IMR-90 (cell line): Measurements from ENCODE around the gene ZFP36. TPM values are rescaled to one million over a fixed set of nuclear protein-coding genes. Genes with fewer than 3 reads are reported as not detected.

ENCODE experiments used
- ATAC-seq: fragments of 200-7000 bp; cut with Tn5 transposase; 2 replicates; pipeline ENCODE4 v1.9.1; 2020; ENCODE audit warnings: low read depth, mild to moderate bottlenecking, moderate library complexity
- BruUV-seq: library from RNA; stranded (reverse); fragments of 400-500 nt; replicated peaks from 2 replicates; lab custom pipeline; 2021; lab: Mats Ljungman, UMichigan
- CTCF ChIA-PET: fragments of 300-600 bp; formaldehyde crosslinking; extraction: SDS; loops from one replicate; lab custom pipeline; 2021; ENCODE audit warnings: antibody characterized with exemption; lab: Yijun Ruan, JAX
- POLR2A ChIA-PET: fragments of 300-600 bp; sonication (Branson Sonifier 250); formaldehyde crosslinking; loops from one replicate; lab custom pipeline; 2022; ENCODE audit warnings: antibody characterized with exemption; ENCODE audit not compliant: unreplicated experiment; lab: Charles Lee
- DNase-seq: peaks from one replicate; pipeline ENCODE4 v3.0.0; 2013
- H2AFZ ChIP-seq: replicated peaks from 2 replicates; pipeline ENCODE3; 2013; ENCODE audit warnings: low read length, mild to moderate bottlenecking; ENCODE audit not compliant: poor library complexity
- H2AK5ac ChIP-seq: 2 replicates; pipeline ENCODE4 v1.6.1; 2013; ENCODE audit warnings: low read depth, low read length, inconsistent platforms
- H2AK9ac ChIP-seq: replicated peaks from 2 replicates; pipeline ENCODE3; 2013; ENCODE audit warnings: mild to moderate bottlenecking, low read depth, low read length, moderate library complexity; ENCODE audit not compliant: poor library complexity
- H2BK120ac ChIP-seq: 2 replicates; pipeline ENCODE4 v1.6.1; 2013; ENCODE audit warnings: low read depth, low read length, inconsistent platforms
- H2BK15ac ChIP-seq: 3 replicates; pipeline ENCODE4 v1.6.1; 2013; ENCODE audit warnings: low read depth, low read length, inconsistent platforms
- H2BK20ac ChIP-seq: 2 replicates; pipeline ENCODE4 v1.6.1; 2013; ENCODE audit warnings: low read depth, mild to moderate bottlenecking, inconsistent platforms, low read length, moderate library complexity
- H2BK5ac ChIP-seq: 2 replicates; pipeline ENCODE4 v1.6.1; 2013; ENCODE audit warnings: mild to moderate bottlenecking, low read depth, low read length, inconsistent platforms; ENCODE audit not compliant: poor library complexity, severe bottlenecking
- H3K14ac ChIP-seq: replicated peaks from 2 replicates; pipeline ENCODE4 v1.6.1; 2013; ENCODE audit warnings: low read depth, low read length, inconsistent platforms
- H3K18ac ChIP-seq: 2 replicates; pipeline ENCODE4 v1.6.1; 2013; ENCODE audit warnings: low read depth, low read length, control low read depth
- H3K23ac ChIP-seq: 2 replicates; pipeline ENCODE4 v1.6.1; 2013; ENCODE audit warnings: low read depth, low read length, inconsistent platforms
- H3K27ac ChIP-seq: 2 replicates; pipeline ENCODE4 v1.5.1; 2013; ENCODE audit warnings: mild to moderate bottlenecking, control low read depth, low read length; ENCODE audit not compliant: insufficient read depth
- H3K27me3 ChIP-seq: 2 replicates; pipeline ENCODE4 v1.6.1; 2013; ENCODE audit warnings: low read length; ENCODE audit not compliant: control insufficient read depth, insufficient read depth
- H3K36me3 ChIP-seq: 2 replicates; pipeline ENCODE4 v1.6.1; 2013; ENCODE audit warnings: low read length, mixed read lengths; ENCODE audit not compliant: control insufficient read depth, insufficient read depth
- H3K4ac ChIP-seq: 2 replicates; pipeline ENCODE4 v1.6.1; 2013; ENCODE audit warnings: low read depth, low read length, inconsistent platforms
- H3K4me1 ChIP-seq: 2 replicates; pipeline ENCODE4 v1.6.1; 2013; ENCODE audit warnings: low read length, mixed read lengths; ENCODE audit not compliant: control insufficient read depth, insufficient read depth
- H3K4me2 ChIP-seq: 2 replicates; pipeline ENCODE4 v1.6.1; 2013; ENCODE audit warnings: low read depth, mild to moderate bottlenecking, control low read depth, low read length, moderate library complexity
- H3K4me3 ChIP-seq: 2 replicates; pipeline ENCODE4 v1.5.1; 2013; ENCODE audit warnings: low read depth, mild to moderate bottlenecking, control low read depth, low read length, moderate library complexity; ENCODE audit not compliant: insufficient read depth
- H3K56ac ChIP-seq: 2 replicates; pipeline ENCODE4 v1.6.1; 2013; ENCODE audit warnings: low read length, inconsistent platforms; ENCODE audit not compliant: insufficient read depth; ENCODE audit errors: extremely low read depth
- H3K79me1 ChIP-seq, 2 experiments: 2 replicates each; pipeline ENCODE4 v1.6.1; 2013; ENCODE audit warnings: low read length in 2 of 2, inconsistent platforms in 1 of 2, low read depth in 1 of 2
- H3K9ac ChIP-seq: 2 replicates; pipeline ENCODE4 v1.6.1; 2013; ENCODE audit warnings: low read depth, low read length, control low read depth
- H3K9me1 ChIP-seq: 2 replicates; pipeline ENCODE4 v1.6.1; 2013; ENCODE audit warnings: low read length, inconsistent platforms; ENCODE audit not compliant: insufficient read depth
- H3K9me3 ChIP-seq: 2 replicates; pipeline ENCODE4 v1.6.1; 2013; ENCODE audit warnings: low read length; ENCODE audit not compliant: control insufficient read depth, insufficient read depth
- H4K20me1 ChIP-seq: 2 replicates; pipeline ENCODE4 v1.6.1; 2013; ENCODE audit warnings: low read length, inconsistent platforms; ENCODE audit not compliant: insufficient read depth
- H4K5ac ChIP-seq: 2 replicates; pipeline ENCODE4 v1.6.1; 2013; ENCODE audit warnings: mild to moderate bottlenecking, low read depth, low read length, control low read depth
- H4K8ac ChIP-seq, 2 experiments: 2 replicates each; pipeline ENCODE4 v1.6.1; 2013; ENCODE audit warnings: low read depth in 2 of 2, low read length in 2 of 2, control low read depth in 1 of 2, inconsistent platforms in 1 of 2
- H4K91ac ChIP-seq: 2 replicates; pipeline ENCODE4 v1.6.1; 2013; ENCODE audit warnings: low read depth, low read length, inconsistent platforms; ENCODE audit not compliant: insufficient read depth
- FOS ChIP-seq: fragments of 150-350 bp; IDR thresholded peaks from 2 replicates; pipeline ENCODE4 v1.6.1; 2016; ENCODE audit warnings: low read depth, low read length
- MAFK ChIP-seq: IDR thresholded peaks from 2 replicates; pipeline ENCODE4 v1.6.1; 2012; ENCODE audit warnings: low read depth, low read length, improper control_type of control experiment
- MXI1 ChIP-seq: IDR thresholded peaks from 2 replicates; pipeline ENCODE4 v1.6.1; 2012; ENCODE audit warnings: low read depth, mild to moderate bottlenecking, low read length, moderate library complexity, borderline replicate concordance
- RCOR1 ChIP-seq: IDR thresholded peaks from 2 replicates; pipeline ENCODE4 v1.6.1; 2012; ENCODE audit warnings: mild to moderate bottlenecking, low read length, improper control_type of control experiment; ENCODE audit not compliant: insufficient replicate concordance
- whole genome bisulfite sequencing, 2 experiments: methylation state at CpG; one replicate each; pipeline versions ENCODE4 v1.1.5 to v1.1.7; 2013; ENCODE audit warnings: missing lambda C conversion rate in 2 of 2; ENCODE audit not compliant: insufficient read length in 1 of 2; ENCODE audit errors: extremely low coverage in 2 of 2; 5-methylcytosine and 5-hydroxymethylcytosine counted together
- dilution Hi-C: fragments of 300-500 bp; cut with HindIII; formaldehyde crosslinking; loops from one replicate; pipeline ENCODE4 v1.14.3; 2018; ENCODE audit warnings: low sequenced_read_pairs; ENCODE audit not compliant: unreplicated experiment
- in situ Hi-C: fragments of 300-500 bp; cut with MboI; formaldehyde crosslinking; loops from 3 replicates; pipeline ENCODE4 v1.14.3; 2019; ENCODE audit warnings: low sequenced_read_pairs, inconsistent platforms, mixed read lengths
- intact Hi-C: fragments of 100-400 bp; cut with micrococcal nuclease; formaldehyde crosslinking; loops from 2 replicates; pipeline ENCODE4 v1.10.0; 2022
- polyA plus RNA-seq, 3 experiments: library from polyadenylated mRNA; depleted of rRNA; stranded (reverse); fragments of >200 nt; gene quantifications; 2 replicates each; pipeline ENCODE4 v1.2.3, GENCODE V29; 2012; ENCODE audit warnings: low replicate concordance in 1 of 3
- total RNA-seq: library from RNA; depleted of rRNA; stranded (reverse); fragments of >200 nt; gene quantifications from 2 replicates; pipeline ENCODE4 v1.2.3, GENCODE V29; 2012

ZFP36 gene
- total and polyA plus RNA-seq, 2 of the 4 experiments (the other 2 are of a cell fraction): 1.4 to 45.0 TPM

DNA sequence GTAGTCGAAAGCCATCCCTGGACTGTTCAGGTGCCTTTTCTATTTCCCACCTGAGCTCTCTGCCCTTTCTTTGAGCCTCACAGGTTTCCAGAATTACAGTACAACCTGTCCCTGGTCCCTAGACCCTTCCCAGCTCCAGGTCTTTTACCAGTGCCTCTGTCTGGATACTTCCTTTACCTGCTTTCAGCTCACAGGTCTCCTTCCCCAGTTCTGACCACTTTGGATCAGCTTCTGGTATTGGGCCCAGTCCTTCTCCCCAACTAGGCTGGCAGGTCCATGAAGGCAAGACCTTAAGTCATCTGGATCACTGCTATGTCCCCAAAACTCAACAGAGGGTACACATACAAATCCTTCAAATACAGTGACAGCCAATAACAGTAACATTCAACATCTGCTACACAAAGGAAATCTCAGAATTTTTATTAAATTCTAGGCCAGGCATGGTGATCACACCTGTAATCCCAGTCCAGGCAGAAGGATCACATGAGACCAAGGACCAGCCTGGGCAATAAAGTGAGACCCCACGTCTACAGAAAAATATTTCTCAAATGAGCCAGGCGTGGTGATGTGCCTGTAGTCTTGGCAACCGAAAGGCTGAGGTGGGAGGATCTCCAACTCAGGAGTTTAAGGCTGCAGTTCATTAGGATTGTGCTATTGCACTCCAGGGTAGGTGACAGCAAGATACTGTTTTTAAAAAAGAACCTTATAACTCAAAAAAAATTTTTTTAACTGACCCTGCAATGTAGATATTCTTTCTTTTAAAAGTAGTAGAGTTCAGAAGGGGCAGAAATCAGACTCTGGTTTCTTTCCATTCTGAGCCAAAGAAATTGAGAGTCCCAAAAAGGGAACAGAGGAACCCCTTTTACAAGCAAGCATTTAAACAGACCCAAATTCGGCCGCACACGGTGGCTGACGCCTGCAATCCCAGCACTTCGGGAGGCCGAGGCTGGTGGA, 27.8 kb downstream of the ZFP36 start:
- H2AK9ac ChIP-seq: no peak overlapping the region
- H2BK120ac ChIP-seq: no peak overlapping the region
- H2AK5ac ChIP-seq: no peak overlapping the region
- H3K4me1 ChIP-seq: peaks cover 11% of the 10 kb centered on the region
- in situ Hi-C loops: loop anchor here (25.0 kb wide), 1 partner anchor 403 kb away; the partner anchor contains the start of genes DYRK1B and FBL
- H3K23ac ChIP-seq: no peak overlapping the region
- no peak overlapping the region for H2BK15ac ChIP-seq
- H3K27ac ChIP-seq: no peak overlapping the region; the same call in 1 of the 2 replicates
- ATAC-seq (no peak), DNase-seq (no peak)
- H3K4me3 ChIP-seq: 0 out of 2 replicates have a peak overlapping the region, but pooled peaks have one; percentile 77
- H3K9me1 ChIP-seq: peaks cover 5% of the 10 kb centered on the region
- peak overlapping the region; percentile 94 for H3K9ac ChIP-seq
- no peak overlapping the region for H2BK5ac ChIP-seq
- no peak overlapping the region for H3K4ac ChIP-seq
- intact Hi-C loops: no loop called here
- BruUV-seq: no TSS peak
- H4K8ac ChIP-seq: no peak overlapping the region; a peak in 1 of 4 replicates
- no peak overlapping the region for H4K91ac ChIP-seq
- no peaks in the 10 kb centered on the region for H3K27me3 ChIP-seq
- peaks cover 23% of the 10 kb centered on the region for H3K36me3 ChIP-seq
- dilution Hi-C loops: no loop called here
- POLR2A ChIA-PET: no interaction called here
- H4K20me1 ChIP-seq: peaks cover 38% of the 10 kb centered on the region
- H3K56ac ChIP-seq: no peak overlapping the region
- no peak overlapping the region for H3K14ac ChIP-seq
- H3K18ac ChIP-seq: no peak overlapping the region
- TF ChIP-seq MXI1 (no peak), FOS (no peak), MAFK (no peak), RCOR1 (no peak)
- no peaks in the 10 kb centered on the region for H3K9me3 ChIP-seq
- 100% methylated on average over 1 of the region's 10 CpGs; no CpG with 5 or more reads in 1 of the 2 experiments for WGBS, 2 experiments
- H3K4me2 ChIP-seq: peak overlapping the region; percentile 80
- CTCF ChIA-PET: no interaction called here
- no peak overlapping the region for H2AFZ ChIP-seq
- H4K5ac ChIP-seq: no peak overlapping the region
- H3K79me1 ChIP-seq: peaks cover 22 to 47% of the 10 kb centered on the region in 2 experiments
- no peak overlapping the region for H2BK20ac ChIP-seq
